Endothelial cell of umbilical vein (primary cell): ENCODE measurements around the gene DYRK1A. TPM values are rescaled to one million over a fixed set of nuclear protein-coding genes. Genes with fewer than 3 reads are reported as not detected.

Experiments
- BruUV-seq: library from RNA; stranded (reverse); fragments of 400-500 nt; replicated peaks from 2 replicates; lab custom pipeline; 2021; lab: Mats Ljungman, UMichigan
- CTCF ChIA-PET: fragments of 300-600, 350-600 bp; sonication (Branson Sonifier 250); formaldehyde crosslinking; loops from one replicate; lab custom pipeline; 2021; ENCODE audit warnings: antibody characterized with exemption, inconsistent platforms; lab: Charles Lee
- POLR2A ChIA-PET: fragments of 300-600, 350-600 bp; sonication (Branson Sonifier 250); formaldehyde crosslinking; loops from one replicate; lab custom pipeline; 2021; ENCODE audit warnings: antibody characterized with exemption, inconsistent platforms; lab: Charles Lee
- DNase-seq: peaks from one replicate; pipeline ENCODE4 v3.0.0-alpha.2; 2011; ENCODE audit warnings: low read depth, low spot score
- FAIRE-seq: peaks from 2 replicates; lab custom pipeline; 2011; peaks lifted over from hg19 to GRCh38; lab: Jason Lieb, UNC
- H2AFZ ChIP-seq: 2 replicates; pipeline ENCODE4 v1.6.0; 2012; ENCODE audit warnings: low read depth, low read length, control low read depth, inconsistent platforms
- H3K27ac ChIP-seq: 2 replicates; pipeline ENCODE4 v1.5.1; 2011; ENCODE audit warnings: low read depth, mild to moderate bottlenecking, control low read depth, low read length, moderate library complexity; ENCODE audit not compliant: insufficient read depth
- H3K27me3 ChIP-seq, 2 experiments: 2 replicates each; pipeline versions ENCODE4 v1.6.0 to v1.6.1; 2011; ENCODE audit warnings: low read length in 2 of 2, mixed read lengths in 1 of 2; ENCODE audit not compliant: control insufficient read depth in 2 of 2, insufficient read depth in 2 of 2
- H3K36me3 ChIP-seq, 2 experiments: 2 replicates in 1 of 2; 3 replicates in 1 of 2; pipeline ENCODE4 v1.5.1; 2011; ENCODE audit warnings: low read length in 2 of 2, mild to moderate bottlenecking in 1 of 2, moderate library complexity in 1 of 2; ENCODE audit not compliant: control insufficient read depth in 2 of 2, insufficient read depth in 2 of 2; ENCODE audit errors: extremely low read depth in 1 of 2
- H3K4me1 ChIP-seq: 3 replicates; pipeline ENCODE4 v1.5.1; 2011; ENCODE audit warnings: mild to moderate bottlenecking, low read length; ENCODE audit not compliant: control insufficient read depth, insufficient read depth; ENCODE audit errors: extremely low read depth
- H3K4me2 ChIP-seq: 2 replicates; pipeline ENCODE4 v1.6.1; 2011; ENCODE audit warnings: low read length, control low read depth, mixed read lengths; ENCODE audit not compliant: insufficient read depth
- H3K4me3 ChIP-seq, 3 experiments: fragments of 200-600 bp in 1 of 3; sonication (generic), shearing (Covaris generic) in 1 of 3; replicated peaks in 1 of 3; 2 replicates each; pipeline ENCODE4 v1.5.1; 2011 to 2016; ENCODE audit warnings: control low read depth in 3 of 3, low read length in 3 of 3, mild to moderate bottlenecking in 2 of 3, inconsistent platforms in 1 of 3, low read depth in 1 of 3, moderate library complexity in 1 of 3; ENCODE audit not compliant: insufficient read depth in 1 of 3
- H3K79me2 ChIP-seq: 2 replicates; pipeline ENCODE4 v1.6.0; 2012; ENCODE audit warnings: low read length, inconsistent platforms; ENCODE audit not compliant: control insufficient read depth, insufficient read depth
- H3K9ac ChIP-seq: replicated peaks from 2 replicates; pipeline ENCODE3; 2011; ENCODE audit warnings: low read length, control low read depth; ENCODE audit not compliant: insufficient read depth; ENCODE audit errors: extremely low read depth
- H3K9me1 ChIP-seq: replicated peaks from 3 replicates; pipeline ENCODE4 v1.6.0; 2011; ENCODE audit warnings: mild to moderate bottlenecking, low read length; ENCODE audit not compliant: control insufficient read depth, insufficient read depth; ENCODE audit errors: extremely low read depth
- H3K9me3 ChIP-seq: replicated peaks from 2 replicates; pipeline ENCODE4 v1.5.1; 2012; ENCODE audit warnings: low read length, inconsistent platforms; ENCODE audit not compliant: control insufficient read depth, insufficient read depth
- H4K20me1 ChIP-seq: replicated peaks from 2 replicates; pipeline ENCODE3; 2011; ENCODE audit warnings: mild to moderate bottlenecking, low read length; ENCODE audit not compliant: control insufficient read depth, insufficient read depth; ENCODE audit errors: extremely low read depth
- CTCF ChIP-seq, 2 donors: IDR thresholded peaks; 1 replicate in 1 of 2; 2 replicates in 1 of 2; pipeline ENCODE4 v1.5.1; 2011; ENCODE audit warnings: low read length in 2 of 2, mild to moderate bottlenecking in 2 of 2, moderate library complexity in 2 of 2, control low read depth in 1 of 2, inconsistent platforms in 1 of 2, low read depth in 1 of 2; ENCODE audit not compliant: insufficient read depth in 1 of 2; ENCODE audit errors: extremely low read depth in 1 of 2
- EZH2 ChIP-seq: IDR thresholded peaks from 2 replicates; pipeline ENCODE4 v1.6.1; 2012; ENCODE audit warnings: borderline replicate concordance, low read depth, mild to moderate bottlenecking, moderate library complexity, low read length, inconsistent platforms; ENCODE audit not compliant: severe bottlenecking
- FOS ChIP-seq: IDR thresholded peaks from 2 replicates; pipeline ENCODE4 v1.6.1; 2011; ENCODE audit warnings: mild to moderate bottlenecking, low read length, moderate library complexity, borderline replicate concordance; ENCODE audit not compliant: insufficient read depth
- GATA2 ChIP-seq: IDR thresholded peaks from 2 replicates; pipeline ENCODE4 v1.7.0; 2011; ENCODE audit warnings: low read depth, mild to moderate bottlenecking, moderate library complexity, mixed read lengths, low read length; ENCODE audit not compliant: insufficient read length, insufficient read depth
- MAX ChIP-seq: IDR thresholded peaks from 2 replicates; pipeline ENCODE4 v1.6.1; 2011; ENCODE audit not compliant: insufficient read depth, insufficient read length
- MYC ChIP-seq: IDR thresholded peaks from one replicate; pipeline ENCODE4 v1.6.1; 2011; ENCODE audit warnings: mild to moderate bottlenecking, low read depth, low read length
- POLR2A ChIP-seq: IDR thresholded peaks from 2 replicates; pipeline ENCODE4 v1.6.1; 2012; ENCODE audit warnings: low read depth, mild to moderate bottlenecking, control low read depth, low read length
- POLR2AphosphoS5 ChIP-seq: IDR thresholded peaks from 2 replicates; pipeline ENCODE4 v1.6.1; 2012; ENCODE audit warnings: low read depth, mild to moderate bottlenecking, control low read depth, low read length, moderate library complexity; ENCODE audit not compliant: insufficient read depth
- dilution Hi-C: fragments of 300-500 bp; cut with MboI; formaldehyde crosslinking; loops from one replicate; pipeline ENCODE4 v1.15.0; 2019; ENCODE audit warnings: low sequenced_read_pairs; ENCODE audit not compliant: extremely low pct_ligation_motif_present
- intact Hi-C: fragments of 100-400 bp; cut with micrococcal nuclease; formaldehyde crosslinking; loops from one replicate; pipeline ENCODE4 v1.10.0; 2022
- polyA plus RNA-seq, 4 experiments: library from polyadenylated mRNA; depleted of rRNA in 3 of 4; stranded (reverse) in 3 of 4; unstranded in 1 of 4; fragments of >200 nt; gene quantifications; 2 replicates each; pipeline versions ENCODE4 v1.2.1 to v1.2.3, GENCODE V29; 2011 to 2012; ENCODE audit warnings: missing spikeins in 1 of 4
- total RNA-seq: library from RNA; stranded (reverse); gene quantifications from 2 replicates; pipeline ENCODE4 v1.2.3, GENCODE V29; 2021

DYRK1A gene
- total and polyA plus RNA-seq, 2 donors (not counting 3 experiments of a cell fraction or from before 2014, with no cell fraction given) = 51.8 to 53.7 TPM

- dilution Hi-C loops = no loop called here
Measured at GRCh38 chr21:37469441-37469840, 102.9 kb downstream of the DYRK1A start.

GRCh38 chr21:37472581-37472980, 106.0 kb downstream of the DYRK1A start:
- H3K4me3 ChIP-seq = no peak overlapping the region
- FAIRE-seq = no peak
- H3K4me2 ChIP-seq = no peak overlapping the region
- no peaks in the 10 kb centered on the region for H3K9me1 ChIP-seq
- H3K27ac ChIP-seq = no peak overlapping the region
- no peaks in the 10 kb centered on the region for H3K36me3 ChIP-seq
- H3K9ac ChIP-seq = no peak overlapping the region
- POLR2A ChIA-PET = no interaction called here
- CTCF ChIA-PET = interaction anchor here (2.0 kb wide), 1 partner anchor 9 kb away, joined by 9 read pairs; no protein-coding TSS in a partner anchor
- H3K27me3 ChIP-seq = no peaks in the 10 kb centered on the region
- peaks cover 12% of the 10 kb centered on the region for H4K20me1 ChIP-seq
- TF ChIP-seq POLR2AphosphoS5 (no peak), MYC (no peak), EZH2 (no peak), CTCF (IDR thresholded peaks at IDR 0.05; ENCODE audit: extremely low read depth in 1 of 2, insufficient read depth in 1 of 2, low read depth in 1 of 2, low read length in 2 of 2) (no peak), POLR2A (no peak), FOS (no peak), MAX (no peak), GATA2 (no peak)
- H3K79me2 ChIP-seq = peaks cover 89% of the 10 kb centered on the region
- DNase-seq = no peak
- dilution Hi-C loops (no loop called here), intact Hi-C loops (no loop called here)
- H3K9me3 ChIP-seq = no peaks in the 10 kb centered on the region
- peaks cover 4% of the 10 kb centered on the region for H3K4me1 ChIP-seq
- no peak overlapping the region for H2AFZ ChIP-seq
- BruUV-seq = no TSS peak

More at GRCh38 chr21:37469441-37469840, 102.9 kb downstream of the DYRK1A start:
- peaks cover 3% of the 10 kb centered on the region for H3K9me1 ChIP-seq
- POLR2A ChIA-PET = no interaction called here
- no peak for TF ChIP-seq MAX
- no peak overlapping the region for H3K4me2 ChIP-seq
- H3K27ac ChIP-seq = no peak overlapping the region
- H3K36me3 ChIP-seq = no peaks in the 10 kb centered on the region
- H3K4me3 ChIP-seq = no peak overlapping the region
- H3K9ac ChIP-seq = no peak overlapping the region
- no peaks in the 10 kb centered on the region for H3K27me3 ChIP-seq
- no peaks in the 10 kb centered on the region for H3K4me1 ChIP-seq
- H3K9me3 ChIP-seq = no peaks in the 10 kb centered on the region
- peaks cover 6% of the 10 kb centered on the region for H4K20me1 ChIP-seq
- DNase-seq (no peak), FAIRE-seq (no peak)
- no TSS peak for BruUV-seq
- CTCF ChIA-PET = no interaction called here
- H3K79me2 ChIP-seq = peaks cover 89% of the 10 kb centered on the region
- no peak overlapping the region for H2AFZ ChIP-seq
- intact Hi-C loops = loop anchor here (10.0 kb wide), 1 partner anchor 175 kb away; no protein-coding TSS in a partner anchor
